ENCODE data around the gene HPCAL1.

DNA sequence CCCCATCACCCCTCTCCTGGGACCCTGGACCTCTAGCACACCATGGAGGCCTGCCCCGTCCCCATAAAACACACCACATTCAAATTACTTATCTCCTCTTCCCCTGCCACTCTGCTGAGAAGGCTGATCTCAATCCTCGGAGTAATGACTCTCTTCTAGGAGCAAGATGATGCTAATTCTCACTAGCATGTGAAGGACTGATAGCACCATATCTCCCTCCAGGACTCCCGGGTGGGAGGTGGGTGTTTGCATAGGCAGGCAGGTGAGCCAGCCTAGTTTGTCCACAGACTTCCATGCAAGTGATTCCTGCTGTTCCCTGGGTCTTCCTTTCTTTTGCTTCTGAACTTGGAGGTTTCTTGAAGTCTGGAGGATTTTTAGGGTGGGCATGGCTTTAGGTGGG is 40.5 kb downstream of the HPCAL1 start:
- TF ChIP-seq, protein P1, sequence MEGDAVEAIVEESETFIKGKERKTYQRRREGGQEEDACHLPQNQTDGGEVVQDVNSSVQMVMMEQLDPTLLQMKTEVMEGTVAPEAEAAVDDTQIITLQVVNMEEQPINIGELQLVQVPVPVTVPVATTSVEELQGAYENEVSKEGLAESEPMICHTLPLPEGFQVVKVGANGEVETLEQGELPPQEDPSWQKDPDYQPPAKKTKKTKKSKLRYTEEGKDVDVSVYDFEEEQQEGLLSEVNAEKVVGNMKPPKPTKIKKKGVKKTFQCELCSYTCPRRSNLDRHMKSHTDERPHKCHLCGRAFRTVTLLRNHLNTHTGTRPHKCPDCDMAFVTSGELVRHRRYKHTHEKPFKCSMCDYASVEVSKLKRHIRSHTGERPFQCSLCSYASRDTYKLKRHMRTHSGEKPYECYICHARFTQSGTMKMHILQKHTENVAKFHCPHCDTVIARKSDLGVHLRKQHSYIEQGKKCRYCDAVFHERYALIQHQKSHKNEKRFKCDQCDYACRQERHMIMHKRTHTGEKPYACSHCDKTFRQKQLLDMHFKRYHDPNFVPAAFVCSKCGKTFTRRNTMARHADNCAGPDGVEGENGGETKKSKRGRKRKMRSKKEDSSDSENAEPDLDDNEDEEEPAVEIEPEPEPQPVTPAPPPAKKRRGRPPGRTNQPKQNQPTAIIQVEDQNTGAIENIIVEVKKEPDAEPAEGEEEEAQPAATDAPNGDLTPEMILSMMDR (IDR thresholded peaks at IDR 0.05): no peak
- no peak for TF ChIP-seq POLR2A (IDR thresholded peaks at IDR 0.05)

Measured in body of pancreas (tissue), 4 donors.